ENCODE data around the gene DCDC2C.

DNA sequence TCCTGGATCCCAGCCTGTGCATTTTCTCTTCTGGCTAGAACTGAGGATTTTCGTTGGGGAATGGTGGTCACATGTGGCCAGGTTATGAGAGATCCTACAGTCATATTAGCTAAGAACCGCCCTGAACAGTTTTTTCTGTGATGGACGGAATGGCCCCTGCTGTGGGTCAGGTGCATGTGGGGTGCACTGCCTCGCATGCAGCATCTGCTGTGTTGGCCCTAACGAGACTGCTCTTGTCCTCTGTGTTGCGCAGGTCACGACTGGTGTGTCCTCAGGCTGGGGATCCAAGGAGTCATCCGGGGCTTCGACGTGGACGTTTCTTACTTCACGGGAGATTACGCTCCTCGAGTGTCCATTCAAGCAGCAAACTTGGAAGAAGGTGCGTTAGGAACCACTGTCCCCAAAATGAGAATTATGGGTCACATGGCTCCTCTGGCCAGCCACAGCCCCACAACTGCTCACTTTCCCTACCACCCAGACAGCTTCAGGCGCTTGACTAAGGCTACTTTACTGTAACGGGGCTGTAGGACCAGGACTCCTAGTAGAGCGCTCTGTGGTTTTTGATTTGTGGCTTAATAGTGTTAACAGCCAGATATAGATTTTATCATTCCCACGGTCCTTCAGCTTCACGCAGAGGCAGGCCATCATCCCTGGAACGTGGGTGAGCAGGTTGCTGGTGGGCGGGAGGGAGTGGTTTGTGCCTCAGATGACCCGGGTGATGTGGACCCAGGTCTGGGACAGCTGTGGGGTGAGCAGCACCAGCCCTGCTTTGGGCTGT, 23.6 kb upstream of the DCDC2C start:
- no peak for TF ChIP-seq HDAC2 (IDR thresholded peaks at IDR 0.05)
- TF ChIP-seq EP300 (IDR thresholded peaks at IDR 0.05): no peak
- TF ChIP-seq CEBPB (IDR thresholded peaks at IDR 0.05): no peak
- TF ChIP-seq, protein P1, sequence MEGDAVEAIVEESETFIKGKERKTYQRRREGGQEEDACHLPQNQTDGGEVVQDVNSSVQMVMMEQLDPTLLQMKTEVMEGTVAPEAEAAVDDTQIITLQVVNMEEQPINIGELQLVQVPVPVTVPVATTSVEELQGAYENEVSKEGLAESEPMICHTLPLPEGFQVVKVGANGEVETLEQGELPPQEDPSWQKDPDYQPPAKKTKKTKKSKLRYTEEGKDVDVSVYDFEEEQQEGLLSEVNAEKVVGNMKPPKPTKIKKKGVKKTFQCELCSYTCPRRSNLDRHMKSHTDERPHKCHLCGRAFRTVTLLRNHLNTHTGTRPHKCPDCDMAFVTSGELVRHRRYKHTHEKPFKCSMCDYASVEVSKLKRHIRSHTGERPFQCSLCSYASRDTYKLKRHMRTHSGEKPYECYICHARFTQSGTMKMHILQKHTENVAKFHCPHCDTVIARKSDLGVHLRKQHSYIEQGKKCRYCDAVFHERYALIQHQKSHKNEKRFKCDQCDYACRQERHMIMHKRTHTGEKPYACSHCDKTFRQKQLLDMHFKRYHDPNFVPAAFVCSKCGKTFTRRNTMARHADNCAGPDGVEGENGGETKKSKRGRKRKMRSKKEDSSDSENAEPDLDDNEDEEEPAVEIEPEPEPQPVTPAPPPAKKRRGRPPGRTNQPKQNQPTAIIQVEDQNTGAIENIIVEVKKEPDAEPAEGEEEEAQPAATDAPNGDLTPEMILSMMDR (IDR thresholded peaks at IDR 0.05): no peak
- TF ChIP-seq, protein P2, sequence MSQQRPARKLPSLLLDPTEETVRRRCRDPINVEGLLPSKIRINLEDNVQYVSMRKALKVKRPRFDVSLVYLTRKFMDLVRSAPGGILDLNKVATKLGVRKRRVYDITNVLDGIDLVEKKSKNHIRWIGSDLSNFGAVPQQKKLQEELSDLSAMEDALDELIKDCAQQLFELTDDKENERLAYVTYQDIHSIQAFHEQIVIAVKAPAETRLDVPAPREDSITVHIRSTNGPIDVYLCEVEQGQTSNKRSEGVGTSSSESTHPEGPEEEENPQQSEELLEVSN (IDR thresholded peaks at IDR 0.05; ENCODE audit: borderline replicate concordance, low read depth): no peak
- no peak for TF ChIP-seq MYC (IDR thresholded peaks at IDR 0.05; ENCODE audit: borderline replicate concordance, low read length)
- TF ChIP-seq SMC3 (IDR thresholded peaks at IDR 0.05): no peak
- TF ChIP-seq, protein P3, sequence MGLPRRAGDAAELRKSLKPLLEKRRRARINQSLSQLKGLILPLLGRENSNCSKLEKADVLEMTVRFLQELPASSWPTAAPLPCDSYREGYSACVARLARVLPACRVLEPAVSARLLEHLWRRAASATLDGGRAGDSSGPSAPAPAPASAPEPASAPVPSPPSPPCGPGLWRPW (IDR thresholded peaks at IDR 0.05): no peak
- TF ChIP-seq, protein P4, sequence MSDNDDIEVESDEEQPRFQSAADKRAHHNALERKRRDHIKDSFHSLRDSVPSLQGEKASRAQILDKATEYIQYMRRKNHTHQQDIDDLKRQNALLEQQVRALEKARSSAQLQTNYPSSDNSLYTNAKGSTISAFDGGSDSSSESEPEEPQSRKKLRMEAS (IDR thresholded peaks at IDR 0.05): no peak

Data from A549 (cell line).